GM23248 (cell line): ENCODE measurements around the gene KRTAP10-8. TPM values are rescaled to one million over a fixed set of nuclear protein-coding genes. Genes with fewer than 3 reads are reported as not detected.

Source experiments
- DNase-seq: peaks from one replicate; pipeline ENCODE4 v3.0.0-alpha.2; 2015
- H2AFZ ChIP-seq: fragments of 200-600 bp; sonication (generic); 2 replicates; pipeline ENCODE4 v1.6.1; 2016; ENCODE audit warnings: antibody characterized with exemption
- H3F3A ChIP-seq: fragments of 200-600 bp; sonication (generic); 2 replicates; pipeline ENCODE4 v1.6.1; 2016; ENCODE audit warnings: mild to moderate bottlenecking, antibody characterized with exemption, mixed run types; ENCODE audit not compliant: insufficient read depth
- H3K27ac ChIP-seq: fragments of 200-600 bp; sonication (generic); 2 replicates; pipeline ENCODE4 v1.5.1; 2016; ENCODE audit warnings: mild to moderate bottlenecking
- H3K27me3 ChIP-seq: fragments of 200-600 bp; sonication (generic); replicated peaks from 2 replicates; pipeline ENCODE4 v1.6.1; 2016; ENCODE audit warnings: mild to moderate bottlenecking; ENCODE audit not compliant: insufficient read depth
- H3K36me3 ChIP-seq: fragments of 200-600 bp; sonication (generic); 2 replicates; pipeline ENCODE4 v1.6.1; 2016; ENCODE audit warnings: low read depth, mild to moderate bottlenecking
- H3K4me1 ChIP-seq: fragments of 200-600 bp; sonication (generic); 2 replicates; pipeline ENCODE4 v1.6.1; 2016; ENCODE audit warnings: mild to moderate bottlenecking; ENCODE audit not compliant: insufficient read depth
- H3K4me2 ChIP-seq: fragments of 200-600 bp; sonication (generic); one replicate; pipeline ENCODE4 v1.6.1; 2016; ENCODE audit warnings: mild to moderate bottlenecking; ENCODE audit not compliant: unreplicated experiment
- H3K4me3 ChIP-seq: fragments of 200-600 bp; sonication (generic); 2 replicates; pipeline ENCODE4 v1.5.1; 2016; ENCODE audit warnings: mild to moderate bottlenecking
- H3K79me2 ChIP-seq: fragments of 200-600 bp; sonication (generic); 2 replicates; pipeline ENCODE4 v1.6.1; 2016; ENCODE audit warnings: mild to moderate bottlenecking; ENCODE audit not compliant: insufficient read depth
- H3K9ac ChIP-seq: fragments of 200-600 bp; sonication (generic); 2 replicates; pipeline ENCODE4 v1.6.1; 2016; ENCODE audit warnings: mild to moderate bottlenecking
- H3K9me2 ChIP-seq: fragments of 200-600 bp; sonication (generic); 2 replicates; pipeline ENCODE4 v1.6.1; 2016; ENCODE audit warnings: mixed run types, mild to moderate bottlenecking, moderate library complexity; ENCODE audit not compliant: insufficient read depth
- H3K9me3 ChIP-seq: fragments of 200-600 bp; sonication (generic); one replicate; pipeline ENCODE4 v1.6.1; 2017; ENCODE audit warnings: low read depth
- H4K20me1 ChIP-seq: fragments of 200-600 bp; sonication (generic); 2 replicates; pipeline ENCODE4 v1.6.0; 2016; ENCODE audit not compliant: insufficient read depth
- EZH2 ChIP-seq: fragments of 200-600 bp; sonication (generic); IDR thresholded peaks from 2 replicates; pipeline ENCODE4 v1.6.1; 2018; ENCODE audit warnings: antibody characterized with exemption, mild to moderate bottlenecking; ENCODE audit not compliant: insufficient read depth, poor library complexity, severe bottlenecking
- EZH2phosphoT487 ChIP-seq: fragments of 200-600 bp; sonication (generic); IDR thresholded peaks from 2 replicates; pipeline ENCODE4 v1.6.1; 2018; ENCODE audit warnings: antibody characterized with exemption, moderate library complexity, mild to moderate bottlenecking, low read depth; ENCODE audit not compliant: insufficient read depth
- WGBS, 2 experiments: methylation state at CpG; one replicate each; pipeline ENCODE4 v1.1.6; 2015 to 2017; ENCODE audit warnings: low lambda C conversion rate in 2 of 2, low coverage in 1 of 2; ENCODE audit errors: missing lambda C conversion rate in 2 of 2; 5-methylcytosine and 5-hydroxymethylcytosine counted together
- in situ Hi-C: fragments of 300-500 bp; cut with MboI; formaldehyde crosslinking; loops from 2 replicates; pipeline ENCODE4 v1.15.0; 2020
- polyA plus RNA-seq: library from polyadenylated mRNA; unstranded; fragments of >200 nt; fragmentation: Nextera tagmentation; extraction: Ambion mirVana; gene quantifications from 2 replicates; pipeline ENCODE4 v1.2.1, GENCODE V29; 2016
- total RNA-seq: library from RNA; depleted of rRNA; stranded (reverse); fragments of >200 nt; shearing (Covaris generic); gene quantifications from 2 replicates; pipeline ENCODE4 v1.2.3, GENCODE V29; 2014

Gene KRTAP10-8
- total and polyA plus RNA-seq, 2 experiments from 2014 or later: not detected

DNA sequence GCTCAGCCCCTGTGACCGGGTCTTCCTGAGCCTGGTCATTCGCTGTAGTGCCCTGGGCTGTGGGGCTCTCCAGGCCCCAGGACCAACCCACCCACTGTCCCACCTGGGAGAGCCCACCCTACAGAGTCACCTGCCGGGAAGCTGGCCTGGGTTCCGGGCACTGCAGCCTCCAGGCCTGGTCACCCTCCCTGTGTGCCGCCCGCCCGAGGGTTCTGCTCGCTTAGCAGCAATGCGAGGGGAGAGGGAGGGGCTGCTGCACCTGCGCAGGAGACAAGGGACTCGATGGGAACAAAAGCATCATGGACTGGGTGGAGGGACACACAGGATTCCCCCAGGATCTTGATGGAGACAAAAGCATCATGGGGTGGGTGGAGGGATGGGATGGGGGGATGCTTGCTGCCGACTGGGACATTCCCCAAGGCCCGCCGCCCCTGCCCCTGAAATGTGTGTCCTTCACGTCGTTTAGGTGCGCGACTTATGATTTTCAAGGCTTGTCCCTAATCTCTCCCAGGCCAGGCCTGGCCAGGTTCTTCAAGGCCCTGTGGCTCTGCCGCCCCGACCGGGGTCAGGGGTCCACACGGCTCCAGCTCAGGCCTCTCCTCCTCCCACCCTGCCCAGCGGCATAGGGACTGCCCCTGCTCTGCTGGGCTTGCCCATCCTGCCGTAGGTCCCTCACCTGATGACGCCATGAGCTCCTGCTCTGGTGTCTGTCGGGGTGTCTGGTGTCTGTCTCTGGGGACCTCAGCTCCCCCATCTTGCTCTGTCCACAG is 1.7 kb downstream of the KRTAP10-8 start:
- no peaks in the 10 kb centered on the region for H3K9me2 ChIP-seq
- no peak overlapping the region for H3K9ac ChIP-seq
- H3K4me1 ChIP-seq: no peaks in the 10 kb centered on the region
- 57 to 59% methylated on average over 23 to 26 of the region's 26 CpGs for WGBS, 2 experiments
- no peak for DNase-seq
- H3K4me3 ChIP-seq: no peak overlapping the region
- no peak overlapping the region for H3K27ac ChIP-seq
- H3K79me2 ChIP-seq: no peaks in the 10 kb centered on the region
- no peak for TF ChIP-seq EZH2
- no peaks in the 10 kb centered on the region for H3K36me3 ChIP-seq
- H3K4me2 ChIP-seq: no peak overlapping the region
- no peaks in the 10 kb centered on the region for H3K9me3 ChIP-seq
- in situ Hi-C loops: no loop called here
- no peaks in the 10 kb centered on the region for H3F3A ChIP-seq
- no peaks in the 10 kb centered on the region; the same call in 1 of the 2 replicates for H3K27me3 ChIP-seq
- no peak overlapping the region for H2AFZ ChIP-seq
- no peaks in the 10 kb centered on the region for H4K20me1 ChIP-seq

DNA sequence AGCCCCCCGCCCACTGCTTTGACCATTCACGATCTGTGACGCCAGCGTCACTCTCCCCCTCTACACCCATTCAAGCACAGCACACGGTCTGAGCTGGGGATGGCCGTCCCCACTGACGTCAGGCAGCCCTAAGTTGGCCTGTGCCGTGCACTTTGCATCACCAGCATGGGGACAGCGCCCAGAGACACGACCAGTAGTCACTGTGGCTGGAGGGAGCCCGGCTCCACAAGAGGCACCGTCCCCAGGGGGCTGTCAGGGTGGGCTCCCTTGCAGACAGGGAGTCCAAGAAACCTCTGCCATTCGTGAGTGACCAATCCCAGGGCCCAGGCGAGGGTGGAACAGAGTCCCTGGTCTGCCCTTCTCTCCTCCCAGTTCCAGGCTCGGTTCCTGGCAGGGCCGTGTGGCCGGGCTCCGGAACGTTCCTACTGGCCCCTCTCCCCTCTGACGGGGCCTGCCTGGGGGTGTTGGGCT is 2.3 kb downstream of the KRTAP10-8 start:
- Histone ChIP-seq H3K4me3 (no peak overlapping the region), H3K27me3 (no peaks in the 10 kb centered on the region; the same call in 1 of the 2 replicates), H3F3A (no peaks in the 10 kb centered on the region), H3K79me2 (no peaks in the 10 kb centered on the region), H3K9me2 (no peaks in the 10 kb centered on the region), H2AFZ (no peak overlapping the region), H3K9me3 (no peaks in the 10 kb centered on the region), H3K4me1 (no peaks in the 10 kb centered on the region), H3K4me2 (no peak overlapping the region), H3K9ac (no peak overlapping the region), H3K27ac (no peak overlapping the region), H3K36me3 (no peaks in the 10 kb centered on the region), H4K20me1 (no peaks in the 10 kb centered on the region)
- 28 to 43% methylated on average over 19 to 20 of the region's 20 CpGs for WGBS, 2 experiments
- in situ Hi-C loops: no loop called here
- DNase-seq: no peak
- TF ChIP-seq EZH2phosphoT487: no peak
- TF ChIP-seq EZH2: no peak

DNA sequence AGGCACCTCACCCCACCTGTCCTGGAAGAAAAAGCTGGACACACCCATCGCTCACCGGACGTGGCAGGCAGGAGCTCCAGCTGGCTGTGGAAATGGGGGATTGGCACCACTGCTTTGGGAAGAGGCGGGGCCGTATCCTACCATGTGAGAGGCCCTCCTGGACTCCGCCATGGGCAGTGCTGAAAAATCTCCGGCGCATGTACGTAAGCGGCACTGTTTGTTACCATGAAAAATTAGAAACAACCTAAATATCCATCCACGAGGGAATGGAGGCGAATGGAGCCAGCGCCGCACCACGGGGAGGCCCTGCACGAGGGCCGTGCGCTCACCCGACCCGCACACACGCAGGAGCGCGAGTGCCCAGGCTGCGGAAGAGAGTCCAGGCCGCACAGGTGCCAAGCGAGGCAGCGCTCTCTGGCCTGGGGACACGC is 3.1 kb downstream of the KRTAP10-8 start:
- Histone ChIP-seq H3F3A (no peaks in the 10 kb centered on the region), H3K4me3 (no peak overlapping the region), H3K9ac (no peak overlapping the region), H3K9me2 (no peaks in the 10 kb centered on the region), H4K20me1 (no peaks in the 10 kb centered on the region), H3K27me3 (no peaks in the 10 kb centered on the region; the same call in 1 of the 2 replicates), H2AFZ (no peak overlapping the region), H3K27ac (no peak overlapping the region), H3K36me3 (no peaks in the 10 kb centered on the region), H3K4me2 (no peak overlapping the region), H3K9me3 (no peaks in the 10 kb centered on the region), H3K79me2 (no peaks in the 10 kb centered on the region), H3K4me1 (no peaks in the 10 kb centered on the region)
- 75 to 80% methylated on average over 26 to 28 of the region's 28 CpGs for WGBS, 2 experiments
- TF ChIP-seq EZH2: no peak
- TF ChIP-seq EZH2phosphoT487: no peak
- in situ Hi-C loops: no loop called here
- DNase-seq: no peak

DNA sequence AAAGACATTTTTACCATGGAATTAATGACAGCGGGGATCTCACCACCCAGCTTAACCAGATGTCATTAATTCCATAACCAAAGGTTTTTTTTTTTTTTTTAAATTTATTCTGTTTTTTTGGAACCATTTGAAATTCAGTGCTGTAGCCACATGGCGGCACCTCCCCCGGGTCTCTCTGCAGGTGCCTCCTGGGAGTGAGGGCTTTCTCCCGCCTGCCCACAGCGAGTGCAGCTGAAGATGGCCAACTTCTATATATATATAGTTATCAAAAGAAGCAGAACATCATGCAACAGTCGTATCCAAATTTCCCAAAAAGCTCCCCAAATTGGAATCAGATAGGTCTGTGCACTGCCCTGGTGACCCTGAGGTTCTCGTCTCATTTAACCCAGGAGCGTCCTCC is 3.6 kb downstream of the KRTAP10-8 start:
- no peak overlapping the region for H3K4me3 ChIP-seq
- WGBS, 2 experiments: 23 to 26% methylated on average over 8 of the region's 8 CpGs
- no peaks in the 10 kb centered on the region for H3K36me3 ChIP-seq
- no peaks in the 10 kb centered on the region for H4K20me1 ChIP-seq
- no peaks in the 10 kb centered on the region for H3K4me1 ChIP-seq
- H3K9me2 ChIP-seq: no peaks in the 10 kb centered on the region
- H3K4me2 ChIP-seq: no peak overlapping the region
- no peak for DNase-seq
- no peak overlapping the region for H2AFZ ChIP-seq
- H3K79me2 ChIP-seq: no peaks in the 10 kb centered on the region
- no peak overlapping the region for H3K27ac ChIP-seq
- in situ Hi-C loops: no loop called here
- H3K27me3 ChIP-seq: no peaks in the 10 kb centered on the region; the same call in 1 of the 2 replicates
- TF ChIP-seq EZH2 (no peak), EZH2phosphoT487 (no peak)
- H3K9me3 ChIP-seq: no peaks in the 10 kb centered on the region
- no peak overlapping the region for H3K9ac ChIP-seq
- H3F3A ChIP-seq: no peaks in the 10 kb centered on the region
